ENCODE results near the gene PFDN1.

The PFDN1 gene

GRCh38 chr5:140220032-140220697 is 82.7 kb downstream of the PFDN1 start:
- Histone ChIP-seq H3K27ac (no peak overlapping the region), H3K4me3 (no peak overlapping the region)
- DNase-seq (ENCODE audit: low spot score): no peak
- TF ChIP-seq, protein P1, sequence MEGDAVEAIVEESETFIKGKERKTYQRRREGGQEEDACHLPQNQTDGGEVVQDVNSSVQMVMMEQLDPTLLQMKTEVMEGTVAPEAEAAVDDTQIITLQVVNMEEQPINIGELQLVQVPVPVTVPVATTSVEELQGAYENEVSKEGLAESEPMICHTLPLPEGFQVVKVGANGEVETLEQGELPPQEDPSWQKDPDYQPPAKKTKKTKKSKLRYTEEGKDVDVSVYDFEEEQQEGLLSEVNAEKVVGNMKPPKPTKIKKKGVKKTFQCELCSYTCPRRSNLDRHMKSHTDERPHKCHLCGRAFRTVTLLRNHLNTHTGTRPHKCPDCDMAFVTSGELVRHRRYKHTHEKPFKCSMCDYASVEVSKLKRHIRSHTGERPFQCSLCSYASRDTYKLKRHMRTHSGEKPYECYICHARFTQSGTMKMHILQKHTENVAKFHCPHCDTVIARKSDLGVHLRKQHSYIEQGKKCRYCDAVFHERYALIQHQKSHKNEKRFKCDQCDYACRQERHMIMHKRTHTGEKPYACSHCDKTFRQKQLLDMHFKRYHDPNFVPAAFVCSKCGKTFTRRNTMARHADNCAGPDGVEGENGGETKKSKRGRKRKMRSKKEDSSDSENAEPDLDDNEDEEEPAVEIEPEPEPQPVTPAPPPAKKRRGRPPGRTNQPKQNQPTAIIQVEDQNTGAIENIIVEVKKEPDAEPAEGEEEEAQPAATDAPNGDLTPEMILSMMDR (IDR thresholded peaks at IDR 0.05): no peak

DNA sequence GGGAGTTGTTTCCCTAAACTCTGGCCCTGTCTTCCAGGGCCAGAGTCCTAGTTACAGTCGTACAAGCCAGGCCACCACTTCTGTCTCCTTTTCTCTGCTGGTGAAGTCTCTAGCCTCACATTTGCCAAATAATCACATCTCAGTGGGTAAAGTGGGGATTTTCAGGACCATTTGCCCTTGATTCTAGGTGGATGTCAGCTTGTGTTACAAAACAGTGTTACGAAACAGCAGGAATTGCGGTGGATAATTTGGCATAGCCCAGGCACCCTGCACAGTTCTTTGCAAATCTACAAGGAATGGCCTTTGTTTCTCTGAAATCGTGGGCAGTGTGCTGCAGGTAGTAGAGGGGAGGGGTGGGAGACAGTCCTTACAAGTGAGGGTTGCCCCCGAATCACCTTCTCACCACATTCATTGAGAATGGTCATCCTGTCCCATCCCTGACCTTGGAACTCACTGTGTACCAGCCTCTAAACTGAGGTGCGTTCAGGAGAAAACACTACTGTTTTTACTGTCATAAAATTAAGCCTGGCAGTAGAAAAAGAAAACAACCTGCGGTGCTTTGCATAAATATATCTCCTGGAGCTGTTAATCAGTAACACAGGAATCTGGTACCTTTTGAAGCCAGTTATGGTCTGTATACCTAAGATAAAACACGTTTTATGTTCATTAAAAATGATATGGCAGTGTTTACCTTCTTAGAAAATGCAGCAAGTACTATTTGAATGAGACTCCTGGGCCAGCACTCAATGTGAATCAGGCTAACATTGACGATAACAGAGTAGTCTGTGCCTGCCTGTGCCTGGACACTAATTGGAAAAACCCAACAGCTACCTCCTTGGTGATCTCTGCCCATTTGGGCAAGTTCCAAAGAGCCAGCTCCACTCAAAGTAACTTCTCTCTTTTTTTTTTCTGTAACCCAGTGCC is 83.6 kb downstream of the PFDN1 start:
- TF ChIP-seq, protein P1 (IDR thresholded peaks at IDR 0.05): no peak
- H3K4me3 ChIP-seq: no peak overlapping the region
- no peak for DNase-seq (ENCODE audit: low spot score)
- H3K27ac ChIP-seq: no peak overlapping the region

DNA sequence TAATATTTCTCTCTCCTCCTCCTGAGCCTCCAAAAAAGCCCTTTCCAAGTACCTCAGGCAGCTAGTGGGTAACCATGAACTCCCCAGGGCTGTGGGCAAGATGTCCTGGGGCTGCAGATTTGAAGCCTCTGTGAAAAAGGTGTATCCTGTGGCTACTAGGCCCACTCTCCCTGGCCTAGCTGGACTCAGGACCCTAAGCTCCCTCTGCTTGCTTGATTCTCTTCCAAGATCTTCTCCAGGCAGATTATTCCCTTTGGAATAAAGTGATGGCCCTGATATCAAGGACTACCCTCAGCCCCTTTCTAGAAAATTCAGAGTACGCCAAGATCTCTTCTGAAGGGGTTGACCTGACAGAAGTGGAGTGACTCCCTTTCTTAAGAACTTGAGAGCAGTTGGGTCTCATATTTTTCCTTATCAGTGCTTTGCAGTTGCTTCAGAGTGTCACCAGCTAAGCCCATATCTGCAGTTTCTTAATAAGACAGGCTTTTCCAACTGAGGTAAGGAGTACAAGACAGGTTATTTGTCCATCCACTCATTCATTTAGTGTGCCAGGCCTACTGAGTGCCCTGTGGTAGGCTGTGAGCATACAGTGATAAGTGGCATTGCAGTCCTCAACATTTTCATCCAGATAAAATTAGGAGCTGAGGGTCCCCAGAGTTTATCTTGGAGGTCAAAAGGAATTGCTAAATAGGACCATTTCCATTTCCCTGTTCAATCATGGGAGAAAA is 85.4 kb downstream of the PFDN1 start:
- no peak overlapping the region for H3K4me3 ChIP-seq
- DNase-seq (ENCODE audit: low spot score): no peak
- no peak overlapping the region for H3K27ac ChIP-seq
- TF ChIP-seq, protein P1 (IDR thresholded peaks at IDR 0.05): no peak

- Histone ChIP-seq H3K4me3 (no peak overlapping the region), H3K27ac (peak overlapping the region in 1 of 2 donors; percentile 35)
- TF ChIP-seq, protein P1 (IDR thresholded peaks at IDR 0.05): no peak
- no peak for DNase-seq (ENCODE audit: low spot score)
Observed at GRCh38 chr5:140216478-140217074, 86.3 kb downstream of the PFDN1 start.

DNA sequence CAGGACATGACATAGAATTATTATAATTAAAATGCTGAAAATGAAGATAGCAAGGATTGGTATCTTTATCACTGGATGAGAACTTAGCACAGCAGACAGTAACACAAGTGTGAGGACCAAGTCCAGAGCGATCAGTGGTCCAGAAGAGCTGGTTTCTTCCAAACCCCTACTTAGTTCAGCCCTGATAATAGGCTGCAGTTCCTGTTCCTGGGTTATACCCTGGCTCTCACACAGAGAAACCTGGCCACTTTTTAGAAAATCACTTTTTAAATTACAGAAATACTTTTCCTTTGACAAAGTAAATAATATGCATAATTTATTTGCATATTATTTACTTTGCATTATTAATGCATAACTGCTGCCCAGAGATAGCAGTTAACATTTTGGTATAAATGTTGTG is 87.6 kb downstream of the PFDN1 start:
- Histone ChIP-seq H3K4me3 (no peak overlapping the region), H3K27ac (no peak overlapping the region)
- no peak for DNase-seq (ENCODE audit: low spot score)
- TF ChIP-seq, protein P1 (IDR thresholded peaks at IDR 0.05): no peak

- H3K27ac ChIP-seq: no peak overlapping the region
- no peak for DNase-seq (ENCODE audit: low spot score)
- TF ChIP-seq, protein P1 (IDR thresholded peaks at IDR 0.05): no peak
- no peak overlapping the region for H3K4me3 ChIP-seq
Observed at GRCh38 chr5:140214831-140215230, 88.1 kb downstream of the PFDN1 start.
